Dedifferentiated amniotic fluid mesenchymal stem cell (primary cell): ENCODE data around the gene ATP12A.
"Not testable (repeated sequence)": the region's sequence is repeated elsewhere in the genome, so short reads cannot be mapped to it uniquely, and the experiment has no call there.

Source experiments
- DNase-seq: peaks from one replicate; pipeline ENCODE4 v3.0.0-alpha.2; 2016; ENCODE audit errors: extremely low spot score

Gene ATP12A

GRCh38 chr13:24730873-24731567, 50.8 kb downstream of the ATP12A start:
- not testable (repeated sequence) for DNase-seq

- no peak for DNase-seq
Observed at GRCh38 chr13:24734950-24735349, 54.7 kb downstream of the ATP12A start.

GRCh38 chr13:24737042-24737441, 56.8 kb downstream of the ATP12A start:
- DNase-seq: no peak

GRCh38 chr13:24738366-24738847, 58.2 kb downstream of the ATP12A start:
- no peak for DNase-seq

- no peak for DNase-seq
Observed at GRCh38 chr13:24740014-24740890, 60.0 kb downstream of the ATP12A start.

GRCh38 chr13:24741016-24741662, 60.9 kb downstream of the ATP12A start:
- no peak for DNase-seq

GRCh38 chr13:24741791-24742190, 61.6 kb downstream of the ATP12A start:
- no peak for DNase-seq

GRCh38 chr13:24742294-24742693, 62.1 kb downstream of the ATP12A start:
- DNase-seq: no peak

- DNase-seq: no peak
Observed at GRCh38 chr13:24742977-24743376, 62.8 kb downstream of the ATP12A start.

- no peak for DNase-seq
Observed at GRCh38 chr13:24744247-24744646, 64.0 kb downstream of the ATP12A start.

GRCh38 chr13:24745516-24745860, 65.3 kb downstream of the ATP12A start:
- DNase-seq: no peak

- DNase-seq: no peak
Observed at GRCh38 chr13:24745861-24746617, 65.8 kb downstream of the ATP12A start.

GRCh38 chr13:24746618-24747247, 66.5 kb downstream of the ATP12A start:
- no peak for DNase-seq

GRCh38 chr13:24747248-24748060, 67.2 kb downstream of the ATP12A start:
- no peak for DNase-seq

GRCh38 chr13:24748061-24748400, 67.8 kb downstream of the ATP12A start:
- no peak for DNase-seq

- no peak for DNase-seq
Observed at GRCh38 chr13:24759197-24759596, 79.0 kb downstream of the ATP12A start.
